Mesodermal cell (in vitro differentiated cells): ENCODE measurements around the gene HIF3A.

ENCODE experiments used
- H3K27ac ChIP-seq: 2 replicates; pipeline ENCODE4 v1.7.0; 2013; ENCODE audit warnings: mild to moderate bottlenecking, low read depth, low read length, moderate library complexity; ENCODE audit not compliant: severe bottlenecking
- H3K36me3 ChIP-seq: 2 replicates; pipeline ENCODE4 v1.7.1; 2013; ENCODE audit warnings: mild to moderate bottlenecking, low read length, moderate library complexity; ENCODE audit not compliant: control insufficient read depth, insufficient read depth
- H3K4me1 ChIP-seq: one replicate; pipeline ENCODE4 v1.7.1; 2013; ENCODE audit warnings: mild to moderate bottlenecking, low read length; ENCODE audit not compliant: insufficient read depth, control insufficient read depth, poor library complexity, severe bottlenecking
- H3K4me3 ChIP-seq: 2 replicates; pipeline ENCODE4 v1.7.0; 2013; ENCODE audit warnings: low read length, control low read depth, mild to moderate bottlenecking; ENCODE audit not compliant: insufficient read depth, poor library complexity, severe bottlenecking; ENCODE audit errors: extremely low read depth
- H3K9me3 ChIP-seq: 2 replicates; pipeline ENCODE4 v1.7.1; 2013; ENCODE audit warnings: mild to moderate bottlenecking, low read length, moderate library complexity; ENCODE audit not compliant: control insufficient read depth
- WGBS, 2 experiments: methylation state at CpG; one replicate each; pipeline ENCODE4 v1.1.5; 2013; ENCODE audit warnings: missing lambda C conversion rate in 2 of 2; ENCODE audit not compliant: insufficient coverage in 2 of 2; 5-methylcytosine and 5-hydroxymethylcytosine counted together

Gene HIF3A

GRCh38 chr19:46385636-46386035 is 88.8 kb downstream of the HIF3A start:
- Histone ChIP-seq H3K27ac (no peak overlapping the region), H3K36me3 (peaks cover 100% of the 10 kb centered on the region), H3K4me1 (no peaks in the 10 kb centered on the region), H3K9me3 (peaks cover 3% of the 10 kb centered on the region), H3K4me3 (no peak overlapping the region)
- WGBS, 2 experiments, result 92 to 93% methylated on average over 9 to 11 of the region's 11 CpGs

- Histone ChIP-seq H3K4me1 (no peaks in the 10 kb centered on the region), H3K36me3 (peaks cover 100% of the 10 kb centered on the region), H3K4me3 (no peak overlapping the region), H3K9me3 (peaks cover 3% of the 10 kb centered on the region), H3K27ac (no peak overlapping the region)
- WGBS, 2 experiments, result 93 to 95% methylated on average over 7 to 8 of the region's 10 CpGs
Observed at GRCh38 chr19:46386151-46386550, 89.3 kb downstream of the HIF3A start.

- no peak overlapping the region for H3K27ac ChIP-seq
- H3K4me3 ChIP-seq, result no peak overlapping the region
- peaks cover 3% of the 10 kb centered on the region for H3K9me3 ChIP-seq
- peaks cover 92% of the 10 kb centered on the region for H3K36me3 ChIP-seq
- H3K4me1 ChIP-seq, result no peaks in the 10 kb centered on the region
- 97 to 98% methylated on average over 29 to 30 of the region's 30 CpGs for WGBS, 2 experiments
Observed at GRCh38 chr19:46386996-46387712, 90.3 kb downstream of the HIF3A start.

- no peak overlapping the region for H3K4me3 ChIP-seq
- peaks cover 86% of the 10 kb centered on the region for H3K36me3 ChIP-seq
- H3K27ac ChIP-seq, result no peak overlapping the region
- WGBS, 2 experiments, result 95 to 96% methylated on average over 10 of the region's 10 CpGs
- H3K4me1 ChIP-seq, result no peaks in the 10 kb centered on the region
- peaks cover 3% of the 10 kb centered on the region for H3K9me3 ChIP-seq
Observed at GRCh38 chr19:46387713-46388130, 90.9 kb downstream of the HIF3A start.

GRCh38 chr19:46388311-46389095 is 91.7 kb downstream of the HIF3A start:
- 91 to 92% methylated on average over 18 of the region's 25 CpGs for WGBS, 2 experiments
- Histone ChIP-seq H3K4me3 (no peak overlapping the region), H3K27ac (no peak overlapping the region), H3K36me3 (peaks cover 85% of the 10 kb centered on the region), H3K9me3 (peaks cover 3% of the 10 kb centered on the region), H3K4me1 (no peaks in the 10 kb centered on the region)

- WGBS, 2 experiments, result 96 to 100% methylated on average over 8 to 9 of the region's 16 CpGs
- Histone ChIP-seq H3K27ac (no peak overlapping the region), H3K36me3 (peaks cover 67% of the 10 kb centered on the region), H3K4me3 (no peak overlapping the region), H3K9me3 (peaks cover 3% of the 10 kb centered on the region), H3K4me1 (peaks cover 4% of the 10 kb centered on the region)
Observed at GRCh38 chr19:46390121-46390858, 93.4 kb downstream of the HIF3A start.

- WGBS, 2 experiments, result 96 to 98% methylated on average over 17 to 18 of the region's 18 CpGs
- Histone ChIP-seq H3K9me3 (peaks cover 3% of the 10 kb centered on the region), H3K4me1 (peaks cover 4% of the 10 kb centered on the region), H3K36me3 (peaks cover 62% of the 10 kb centered on the region), H3K27ac (no peak overlapping the region), H3K4me3 (no peak overlapping the region)
Observed at GRCh38 chr19:46390866-46391265, 94.0 kb downstream of the HIF3A start.

- Histone ChIP-seq H3K4me1 (peaks cover 4% of the 10 kb centered on the region), H3K4me3 (no peak overlapping the region), H3K36me3 (peaks cover 55% of the 10 kb centered on the region), H3K9me3 (peaks cover 3% of the 10 kb centered on the region), H3K27ac (peak overlapping the region; percentile 1)
- WGBS, 2 experiments, result 95 to 96% methylated on average over 25 to 33 of the region's 33 CpGs
Observed at GRCh38 chr19:46391296-46392251, 94.7 kb downstream of the HIF3A start.

- H3K4me3 ChIP-seq, result no peak overlapping the region
- peaks cover 4% of the 10 kb centered on the region for H3K4me1 ChIP-seq
- 89 to 91% methylated on average over 17 to 19 of the region's 21 CpGs for WGBS, 2 experiments
- H3K9me3 ChIP-seq, result peaks cover 3% of the 10 kb centered on the region
- peak overlapping the region; percentile 1 for H3K27ac ChIP-seq
- H3K36me3 ChIP-seq, result peaks cover 47% of the 10 kb centered on the region
Observed at GRCh38 chr19:46392252-46392801, 95.5 kb downstream of the HIF3A start.
